ENCODE measurements around the gene PNPO.
A peak's percentile ranks its signal among the peaks of the same experiment; 100 is the strongest.
"Not testable (repeated sequence)": the region's sequence is repeated elsewhere in the genome, so short reads cannot be mapped to it uniquely, and the experiment has no call there.

Gene PNPO

DNA sequence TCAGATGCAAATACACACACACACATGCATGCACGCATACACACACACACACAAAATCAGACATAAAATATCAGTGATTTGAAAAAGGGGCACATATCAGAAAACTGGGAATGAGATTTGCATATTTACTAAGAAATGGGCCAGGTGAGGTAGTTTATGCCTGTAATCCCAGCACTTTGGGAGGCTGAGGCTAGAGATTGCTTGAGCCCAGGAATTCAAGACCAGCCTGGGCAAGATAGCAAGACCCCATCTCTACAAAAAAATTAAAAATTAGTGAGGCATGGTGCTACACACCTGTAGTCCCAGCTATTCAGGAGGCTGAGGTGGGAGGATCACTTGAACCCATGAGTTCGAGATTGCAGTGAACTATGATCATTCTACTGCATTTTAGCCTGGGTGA lies 22.4 kb upstream of the PNPO start:
- DNase-seq: no peak

DNA sequence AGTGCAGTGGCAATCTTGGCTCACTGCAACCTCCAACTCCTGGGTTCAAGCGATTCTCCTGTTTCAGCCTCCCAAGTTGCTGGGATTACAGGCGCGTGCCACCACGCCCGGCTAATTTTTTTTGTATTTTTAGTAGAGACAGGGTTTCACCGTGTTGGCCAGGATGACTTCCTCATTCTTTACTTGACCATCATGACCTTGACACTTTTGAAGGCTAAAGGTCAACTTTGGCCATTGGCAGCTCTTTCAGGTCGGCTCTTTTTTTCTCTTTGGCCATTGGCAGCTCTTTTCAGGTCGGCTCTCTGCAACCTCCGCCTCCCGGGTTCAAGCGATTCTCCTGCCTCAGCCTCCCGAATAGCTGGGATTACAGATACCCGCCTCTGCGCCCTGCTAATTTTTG lies 21.5 kb upstream of the PNPO start:
- not testable (repeated sequence) for DNase-seq

DNA sequence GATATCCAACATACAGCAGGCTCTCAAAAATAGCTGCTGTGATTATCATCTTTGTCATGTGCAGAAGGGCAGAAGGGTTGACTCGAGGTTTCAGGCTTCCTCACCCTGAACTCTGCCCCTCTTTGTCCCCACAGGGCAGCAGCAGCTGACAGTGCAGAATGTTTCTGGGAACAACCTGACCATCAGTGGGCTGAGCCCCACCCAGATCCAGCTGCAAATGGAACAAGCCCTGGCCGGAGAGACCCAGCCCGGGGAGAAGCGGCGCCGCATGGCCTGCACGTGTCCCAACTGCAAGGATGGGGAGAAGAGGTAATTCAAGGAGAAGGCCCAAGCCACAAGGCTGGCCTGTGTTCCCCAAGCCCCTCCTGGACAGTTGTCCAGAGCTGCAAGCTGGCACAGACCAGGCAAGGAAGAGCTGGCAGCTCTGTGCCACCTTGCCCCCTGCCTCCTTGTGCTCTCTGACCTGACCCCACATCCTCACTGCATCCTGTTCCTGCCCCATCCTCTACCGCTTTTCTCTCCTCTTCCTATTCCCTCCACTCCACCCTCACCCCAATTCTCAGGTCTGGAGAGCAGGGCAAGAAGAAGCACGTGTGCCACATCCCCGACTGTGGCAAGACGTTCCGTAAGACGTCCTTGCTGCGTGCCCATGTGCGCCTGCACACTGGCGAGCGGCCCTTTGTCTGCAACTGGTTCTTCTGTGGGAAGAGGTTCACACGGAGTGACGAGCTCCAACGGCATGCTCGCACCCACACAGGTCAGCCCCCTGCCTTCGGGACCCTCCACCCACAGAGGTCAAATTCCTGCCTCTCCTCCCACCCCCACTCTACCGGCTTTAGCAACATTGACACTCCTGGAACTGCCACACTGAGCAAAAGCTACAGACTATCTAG lies 16.3 kb upstream of the PNPO start:
- DNase-seq: no peak

DNA sequence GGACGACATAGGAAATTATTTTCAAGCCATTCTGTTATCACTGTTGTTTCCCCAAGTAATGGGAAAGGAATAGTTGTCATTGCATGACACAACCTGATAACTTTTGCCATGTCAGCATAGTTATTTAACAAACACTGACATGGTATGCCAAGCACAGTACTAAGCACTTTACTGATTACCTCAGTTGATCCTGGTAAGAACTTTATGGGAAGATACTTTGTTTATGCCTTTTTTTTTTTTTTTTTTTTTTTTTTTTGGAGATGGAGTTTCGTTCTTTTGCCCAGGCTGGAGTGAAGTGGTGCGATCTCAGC lies 15.7 kb upstream of the PNPO start:
- DNase-seq: no peak

DNA sequence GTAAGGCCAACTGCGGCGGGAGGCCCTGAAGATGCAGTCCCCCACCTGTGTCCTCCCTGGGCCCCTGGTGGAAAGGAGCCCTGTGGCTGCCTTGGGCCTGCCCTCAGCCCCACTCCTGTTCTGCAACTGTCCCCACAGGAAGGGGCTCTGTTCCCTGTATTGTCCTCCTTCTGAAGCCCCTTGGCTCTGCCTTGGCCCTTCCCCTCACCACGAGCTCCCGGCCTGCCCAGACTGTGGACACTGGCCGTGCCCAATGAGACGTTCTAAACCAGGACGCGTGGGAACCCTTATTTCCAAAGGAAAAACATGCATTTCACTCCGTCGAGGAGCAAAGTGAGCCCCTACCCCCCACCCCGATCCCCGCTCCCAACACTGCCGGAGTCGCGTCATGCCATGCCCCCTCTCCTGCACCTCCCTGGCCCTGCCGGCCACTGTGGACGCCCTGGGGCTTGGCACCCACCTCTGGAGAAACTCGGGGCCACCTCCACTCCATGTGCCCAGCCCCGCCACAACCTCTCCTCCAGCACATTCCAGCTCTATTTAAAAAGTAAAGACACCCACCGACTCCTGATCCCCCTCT lies 13.5 kb upstream of the PNPO start:
- no peak for DNase-seq

DNA sequence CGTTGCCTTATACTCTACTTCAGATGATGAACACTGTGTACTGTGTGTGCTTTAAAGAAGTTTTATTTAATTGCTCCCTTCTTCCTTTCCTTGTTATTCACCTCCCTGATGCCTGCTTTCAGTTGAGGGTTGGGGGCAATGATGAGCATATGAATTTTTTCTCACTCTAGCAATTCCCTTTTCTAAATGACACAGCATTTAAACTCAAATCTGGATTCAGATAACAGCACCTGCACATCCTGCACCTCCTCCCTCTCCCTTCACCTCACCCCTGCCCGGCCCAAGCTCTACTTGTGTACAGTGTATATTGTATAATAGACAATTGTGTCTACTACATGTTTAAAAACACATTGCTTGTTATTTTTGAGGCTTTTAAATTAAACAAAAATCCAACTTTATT lies 13.0 kb upstream of the PNPO start:
- no peak for DNase-seq

DNA sequence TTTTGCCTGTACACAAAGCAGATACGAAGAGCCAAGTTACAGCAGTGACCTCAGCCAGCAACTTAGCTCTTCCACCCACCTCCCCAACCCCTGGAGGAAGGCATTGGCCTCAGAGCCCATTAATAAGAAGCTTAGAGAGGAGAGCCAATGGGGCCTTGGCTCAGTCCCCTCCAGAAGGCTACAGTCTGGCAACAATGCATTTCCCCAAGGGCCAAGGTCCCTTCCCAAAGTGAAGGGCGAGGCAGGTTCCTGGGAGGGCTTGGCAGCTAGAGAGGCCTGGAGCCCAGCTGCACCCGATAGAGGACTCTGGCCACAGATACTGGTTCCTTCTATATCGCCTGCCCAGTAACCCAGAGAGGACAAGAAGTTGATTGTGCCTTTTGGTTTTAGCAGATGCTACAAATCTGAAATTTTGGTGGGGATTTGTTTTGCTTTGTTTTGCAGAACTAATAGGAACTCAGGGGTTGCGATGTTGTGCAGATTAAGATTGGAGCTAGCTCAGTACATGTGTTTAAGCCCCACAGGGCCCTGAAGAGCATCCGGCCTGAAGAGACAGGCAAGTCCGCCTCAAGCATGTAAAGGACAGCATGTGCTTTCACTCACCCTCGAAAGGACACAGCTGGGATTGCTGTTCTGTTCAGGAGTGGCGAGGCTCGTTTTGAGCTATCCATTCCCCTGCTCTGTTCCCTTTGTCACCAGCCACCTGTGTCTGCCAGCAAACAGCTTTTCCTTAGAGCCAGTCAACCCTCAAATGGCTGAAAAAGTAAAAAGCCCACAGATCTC lies 12.0 kb upstream of the PNPO start:
- no peak for DNase-seq

DNA sequence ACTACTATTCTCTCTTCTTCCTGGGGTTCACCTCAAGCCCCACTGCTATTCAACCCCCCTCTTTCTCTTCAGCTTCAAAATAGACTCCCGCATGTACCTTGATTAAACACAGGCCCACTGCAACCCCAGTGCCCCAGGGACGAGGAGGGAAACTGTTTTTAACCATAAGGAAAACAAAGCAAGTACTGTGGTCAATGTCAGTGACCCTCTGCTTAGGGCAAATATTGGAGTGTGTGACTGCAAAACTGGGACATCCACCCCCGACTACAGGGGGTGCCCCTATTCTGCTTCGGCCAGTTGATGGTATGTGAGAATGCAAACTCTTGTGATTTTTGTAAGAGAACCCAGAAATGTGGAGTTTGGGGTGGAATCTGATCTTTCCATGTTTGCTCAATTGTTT lies 9.5 kb upstream of the PNPO start:
- DNase-seq: no peak

DNA sequence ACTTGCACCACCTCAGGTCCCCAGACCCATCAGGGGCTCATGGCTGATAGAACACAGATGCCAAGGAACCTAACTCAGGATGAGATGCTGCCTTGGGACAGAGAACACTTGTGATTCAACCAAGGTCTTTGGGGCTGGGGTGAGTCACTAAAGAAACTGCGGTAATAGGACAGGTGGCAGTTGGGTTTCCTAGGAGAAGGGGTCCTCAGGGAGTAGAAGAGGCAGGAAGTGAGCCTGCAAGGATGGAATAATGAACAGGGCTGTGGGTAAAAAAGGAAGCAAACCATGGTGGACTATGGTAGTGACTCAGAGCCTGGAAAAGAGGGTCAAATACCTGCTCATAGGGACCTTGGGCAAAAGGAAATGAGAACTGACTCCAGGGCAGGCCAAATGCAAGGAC lies 6.5 kb upstream of the PNPO start:
- no peak for DNase-seq

DNA sequence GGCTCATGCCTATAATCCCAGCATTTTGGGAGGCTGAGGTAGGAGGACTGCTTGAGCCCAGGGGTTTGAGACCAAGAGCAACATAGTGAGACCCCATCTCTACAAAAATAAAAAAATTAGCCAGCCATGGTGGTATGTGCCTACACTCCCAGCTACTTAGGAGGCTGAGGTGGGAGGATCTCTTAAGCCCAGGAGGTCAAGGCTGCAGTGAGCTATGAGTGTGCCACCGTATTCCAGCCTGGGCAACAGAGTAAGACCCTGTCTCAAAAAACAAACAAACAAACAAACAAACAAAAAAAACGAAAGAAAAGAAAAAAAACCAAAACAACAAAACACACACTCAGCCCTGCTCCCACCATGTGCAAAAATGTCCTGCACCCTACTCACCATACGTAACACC lies 5.9 kb upstream of the PNPO start:
- DNase-seq: not testable (repeated sequence)

DNA sequence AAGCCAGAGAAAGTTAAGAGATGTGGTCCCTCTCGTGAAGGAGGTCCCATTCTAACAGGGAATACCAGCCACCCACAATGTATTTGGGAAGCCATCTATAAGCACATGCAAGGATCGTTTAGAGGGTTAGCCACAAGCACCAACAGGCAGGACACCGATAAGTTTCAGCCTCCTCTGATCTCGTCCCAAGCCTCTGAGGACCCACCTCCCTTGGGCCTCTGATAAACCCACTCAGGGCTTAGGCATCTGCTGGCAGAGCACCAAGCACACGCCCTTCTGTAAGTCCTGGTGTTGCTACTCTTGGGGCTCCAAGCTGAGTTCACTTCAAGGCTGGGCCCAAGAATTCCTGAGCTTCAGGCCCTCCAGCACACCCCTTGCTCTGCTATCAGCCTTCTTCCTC lies 5.4 kb upstream of the PNPO start:
- DNase-seq: no peak

DNA sequence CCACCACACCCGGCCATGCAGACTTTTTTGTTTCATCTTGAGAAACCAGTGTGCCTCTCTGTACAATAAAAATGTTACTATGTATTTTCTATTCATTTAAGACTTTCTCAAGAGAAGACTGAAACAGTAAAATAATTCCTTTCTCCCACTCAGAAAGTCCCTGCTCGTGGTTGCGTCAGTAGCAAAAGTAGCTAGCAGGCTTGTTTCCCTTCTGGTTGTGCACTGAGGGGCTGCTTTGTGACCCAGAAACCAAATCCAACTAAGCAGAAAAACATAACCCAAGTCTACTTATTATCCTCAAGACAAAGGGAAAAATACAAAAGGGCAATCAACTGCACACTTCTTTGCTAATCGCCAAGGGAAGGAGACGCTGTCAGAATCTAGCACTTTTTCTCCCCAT lies 3.4 kb upstream of the PNPO start:
- no peak for DNase-seq

DNA sequence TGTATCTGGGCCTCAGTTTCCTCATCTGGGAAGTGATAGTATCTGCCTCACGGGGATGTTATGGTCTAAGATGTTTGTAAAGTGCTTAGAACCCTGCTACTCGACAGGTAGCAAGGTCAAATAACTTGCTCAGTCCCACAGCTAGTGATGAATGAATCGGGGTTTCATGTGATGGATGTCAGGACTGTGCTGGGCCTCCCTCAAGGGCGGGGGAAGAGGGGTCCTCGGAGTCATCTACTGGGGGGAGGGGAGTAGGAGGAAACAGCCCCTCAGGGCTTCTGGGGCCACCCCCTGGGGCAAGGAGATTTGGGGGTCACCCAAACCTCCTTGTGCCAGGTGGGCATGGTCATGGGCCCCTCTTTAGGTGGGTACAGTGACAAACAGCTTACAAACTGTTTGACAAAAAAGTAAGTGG lies 732 bp downstream of the PNPO start:
- no peak for DNase-seq

DNA sequence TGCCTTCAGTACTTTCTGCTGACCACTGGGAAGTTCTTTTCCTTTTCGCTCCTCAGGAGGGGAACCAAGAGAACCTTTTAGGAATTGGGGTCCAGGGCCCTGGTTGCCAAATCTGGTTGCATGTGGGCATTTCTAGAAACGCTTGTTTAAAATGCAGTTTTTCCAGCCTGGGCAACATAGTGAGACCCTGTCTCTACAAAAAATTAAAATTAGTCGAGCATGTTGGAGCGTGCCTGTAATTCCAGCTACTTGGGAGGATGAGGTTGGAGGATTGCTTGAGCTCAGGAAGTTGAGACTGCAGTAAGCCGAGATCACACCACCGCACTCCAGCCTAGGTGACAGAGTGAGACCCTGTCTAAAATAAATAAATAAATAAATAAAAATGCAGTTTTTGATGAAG lies 1.2 kb downstream of the PNPO start:
- DNase-seq: no peak

DNA sequence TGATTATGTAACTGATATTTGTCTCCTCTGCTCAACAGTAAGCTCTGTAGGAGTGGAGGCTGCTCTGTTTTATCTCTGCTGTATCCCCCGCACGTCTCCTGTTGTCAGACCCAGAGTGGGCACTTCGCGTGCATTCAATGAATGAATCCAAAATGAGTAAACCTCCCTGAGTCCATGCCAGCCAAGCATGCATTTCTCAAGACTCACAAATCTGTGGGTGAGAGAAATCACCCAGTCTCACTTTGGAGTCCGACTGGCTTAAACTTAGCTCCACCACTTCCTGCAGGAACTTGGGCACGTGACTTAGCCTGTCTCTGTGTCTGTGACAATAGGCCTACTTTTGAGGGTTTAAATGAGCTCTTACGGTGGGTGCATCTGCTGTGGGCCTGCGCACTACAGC lies 3.7 kb downstream of the PNPO start:
- no peak for DNase-seq

DNA sequence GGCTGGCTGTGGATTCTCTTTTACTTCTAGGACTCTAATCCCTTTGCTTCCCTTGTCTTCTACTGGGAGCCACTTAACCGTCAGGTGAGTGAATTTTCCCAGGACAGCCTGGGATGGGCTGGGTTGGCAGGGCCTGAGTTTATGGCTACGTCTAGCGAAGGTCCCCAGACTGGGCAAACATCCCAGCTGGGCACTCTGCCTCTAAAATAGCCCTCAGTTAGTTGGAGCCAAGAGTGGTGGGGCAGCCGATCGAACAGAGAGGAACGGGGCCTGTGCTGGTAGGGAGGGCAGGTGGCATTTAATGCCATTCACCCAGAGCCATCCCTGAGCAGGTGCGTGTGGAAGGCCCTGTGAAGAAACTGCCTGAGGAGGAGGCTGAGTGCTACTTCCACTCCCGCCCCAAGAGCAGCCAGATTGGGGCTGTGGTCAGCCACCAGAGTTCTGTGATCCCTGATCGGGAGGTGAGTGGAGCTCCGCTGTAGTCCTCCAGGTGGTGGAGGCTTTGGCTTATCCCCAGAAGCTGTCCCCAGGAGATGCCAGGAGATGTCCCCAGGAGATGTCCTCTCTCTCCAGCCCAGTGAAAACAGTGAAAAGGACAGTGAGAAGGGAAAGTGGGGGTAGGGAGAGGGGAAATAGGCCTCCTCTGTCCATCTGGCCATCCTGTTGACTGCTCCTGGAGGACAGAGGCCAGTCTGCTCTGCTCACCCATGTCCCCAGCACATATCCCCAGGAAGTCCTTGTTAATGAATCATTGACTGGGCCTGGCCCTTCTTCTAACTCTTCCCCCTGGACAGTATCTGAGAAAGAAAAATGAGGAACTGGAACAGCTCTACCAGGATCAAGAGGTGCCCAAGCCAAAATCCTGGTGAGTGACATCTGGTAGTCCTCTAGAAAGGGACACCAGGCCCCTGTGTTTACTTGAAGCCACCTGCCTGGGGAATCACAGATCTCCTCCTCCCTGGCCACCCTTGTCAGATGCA lies 4.4 kb downstream of the PNPO start:
- no peak for DNase-seq

DNA sequence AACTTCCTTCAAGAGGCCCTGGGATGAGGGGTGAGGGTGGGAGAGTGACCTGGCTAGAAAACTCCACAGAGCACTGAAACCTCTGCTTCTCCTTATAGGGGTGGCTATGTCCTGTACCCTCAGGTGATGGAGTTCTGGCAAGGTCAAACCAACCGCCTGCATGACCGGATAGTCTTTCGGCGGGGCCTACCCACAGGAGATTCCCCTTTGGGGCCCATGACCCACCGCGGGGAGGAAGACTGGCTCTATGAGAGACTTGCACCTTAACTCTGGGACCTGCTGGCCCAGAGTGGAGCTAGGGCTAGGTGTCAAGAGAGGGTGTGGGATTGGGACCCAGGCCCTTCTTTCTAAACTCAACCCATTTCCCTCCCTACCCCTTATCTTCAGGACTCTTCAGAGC lies 5.1 kb downstream of the PNPO start:
- DNase-seq: no peak

DNA sequence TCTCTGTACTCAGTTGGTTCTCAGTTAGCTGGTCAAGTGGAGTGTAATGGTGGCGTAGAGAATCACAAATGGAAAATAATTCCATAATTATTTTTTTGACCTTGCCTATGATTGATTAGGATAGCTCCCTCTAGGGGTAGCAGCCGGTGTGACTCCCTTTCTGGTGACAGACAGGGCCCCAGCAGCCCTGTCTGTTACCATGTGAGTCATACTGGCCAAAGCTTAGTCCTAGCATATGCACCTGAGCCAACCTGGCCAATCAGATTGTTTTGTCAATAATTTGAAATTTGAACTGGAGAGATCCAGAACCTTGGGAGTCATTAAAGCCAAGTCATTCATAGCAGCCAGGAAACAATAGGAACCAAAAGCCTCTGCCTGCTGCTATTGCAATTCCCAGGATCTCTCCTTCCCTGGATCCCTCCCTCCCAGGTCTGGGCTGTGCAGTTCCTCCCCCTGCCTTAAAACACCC lies 5.6 kb downstream of the PNPO start:
- peak; percentile 70 for DNase-seq

DNA sequence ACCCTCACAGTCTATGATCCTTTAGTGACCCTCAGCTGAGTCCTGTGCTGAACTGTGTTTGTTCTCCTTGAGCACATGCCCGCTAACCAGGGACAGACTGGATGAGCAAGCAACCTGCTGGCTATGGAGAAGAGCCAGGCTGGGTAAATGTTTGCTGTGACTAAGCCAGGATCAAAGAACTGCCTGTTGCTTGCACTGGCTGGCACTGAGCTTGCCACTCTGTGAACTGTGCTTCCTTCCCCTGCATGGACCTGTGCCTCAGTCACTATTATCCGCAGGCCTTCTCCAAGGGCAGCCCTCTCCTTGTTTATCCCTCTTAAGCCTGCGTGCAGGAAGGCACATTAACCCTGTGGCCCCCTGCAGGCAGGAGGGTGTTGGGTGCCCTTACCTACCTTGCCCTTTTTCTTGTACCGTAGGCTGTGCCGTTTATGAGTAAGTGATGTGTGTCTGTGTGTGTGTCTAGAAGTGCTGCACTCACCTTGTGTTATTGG lies 7.4 kb downstream of the PNPO start:
- DNase-seq: no peak

DNA sequence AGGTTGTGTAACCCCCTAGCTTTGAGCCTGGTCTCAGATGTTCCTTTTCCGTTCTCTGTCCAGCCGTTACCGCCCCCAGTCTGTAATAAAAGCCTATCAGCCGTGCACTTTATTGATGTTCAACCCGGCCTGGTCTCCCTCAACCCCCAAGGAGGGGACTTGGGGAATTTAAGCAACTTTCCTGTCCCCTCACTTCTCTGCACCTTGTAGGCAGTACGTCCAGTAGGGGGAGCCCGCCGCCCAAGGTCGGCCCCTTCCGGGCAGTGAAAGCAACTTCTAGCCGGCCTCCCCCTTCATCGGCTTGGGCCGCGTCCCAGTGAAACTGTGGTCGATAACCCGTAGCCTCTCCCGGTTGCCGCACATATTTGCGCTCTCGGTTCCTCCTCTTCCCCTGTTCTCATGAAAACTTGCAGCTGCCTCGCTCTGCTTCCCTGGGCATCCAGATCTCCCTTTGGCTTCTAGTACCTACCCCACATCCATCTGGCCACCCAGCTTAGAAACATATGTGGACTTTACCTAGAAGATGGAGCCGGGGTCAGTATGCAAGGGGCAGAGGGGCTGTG lies 7.9 kb downstream of the PNPO start:
- peak; percentile 86 for DNase-seq

DNA sequence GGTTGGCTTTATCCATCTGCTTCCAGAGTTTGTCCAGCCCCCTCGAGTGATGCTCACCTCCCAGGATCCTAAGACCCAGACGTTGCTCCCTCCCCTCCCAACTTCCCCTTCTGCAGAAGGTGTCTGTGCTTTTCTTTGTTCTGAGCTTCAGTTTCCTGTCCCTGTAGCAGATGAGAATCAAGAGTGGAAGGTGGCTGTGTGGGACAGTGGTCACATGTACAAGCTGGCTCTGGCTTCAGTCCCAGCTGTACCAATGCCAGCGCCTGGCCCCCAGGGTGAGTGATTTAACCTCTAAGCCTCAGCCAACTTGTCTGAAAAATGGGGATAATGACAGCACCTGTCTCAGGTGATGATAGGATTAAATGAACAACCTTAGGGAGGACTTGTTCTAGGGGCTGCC lies 8.6 kb downstream of the PNPO start:
- DNase-seq: no peak

DNA sequence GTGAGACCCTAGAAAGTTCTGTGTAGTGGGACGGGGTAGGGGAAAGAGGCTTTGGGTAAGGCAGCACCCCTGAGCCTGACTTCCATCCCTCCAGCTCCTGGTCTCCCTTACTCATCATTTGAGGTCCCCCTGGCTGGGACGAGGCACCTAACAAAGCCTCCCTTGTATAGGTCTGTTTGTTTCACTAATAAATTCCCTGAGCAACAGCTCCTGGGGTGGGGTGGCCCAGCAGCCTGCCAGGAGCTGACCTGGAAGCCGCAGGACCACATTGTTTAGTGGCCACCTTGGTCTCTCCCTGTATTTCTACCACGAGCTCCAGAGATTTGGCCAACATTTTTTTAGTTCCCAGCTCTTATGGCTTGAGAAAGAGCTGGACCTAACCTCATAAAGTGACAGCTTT lies 9.1 kb downstream of the PNPO start:
- DNase-seq: no peak

Data from activated CD4-positive, CD25-positive, alpha-beta regulatory T cell treated with anti-CD3 and anti-CD28 coated beads, Interleukin-2, amount 50 U/mL, for 72 hours (primary cell).